SK-N-DZ (cell line): ENCODE measurements around the gene MPND. TPM values are rescaled to one million over a fixed set of nuclear protein-coding genes. Genes with fewer than 3 reads are reported as not detected.

Experiments used
- DNase-seq: peaks from one replicate; pipeline ENCODE4 v3.0.0-alpha.2; 2015; ENCODE audit warnings: low spot score
- polyA plus RNA-seq, 2 experiments: library from polyadenylated mRNA; depleted of rRNA; stranded (reverse); fragments of >200 nt; gene quantifications; 2 replicates each; pipeline ENCODE4 v1.2.3, GENCODE V29; 2014

MPND gene, protein sequence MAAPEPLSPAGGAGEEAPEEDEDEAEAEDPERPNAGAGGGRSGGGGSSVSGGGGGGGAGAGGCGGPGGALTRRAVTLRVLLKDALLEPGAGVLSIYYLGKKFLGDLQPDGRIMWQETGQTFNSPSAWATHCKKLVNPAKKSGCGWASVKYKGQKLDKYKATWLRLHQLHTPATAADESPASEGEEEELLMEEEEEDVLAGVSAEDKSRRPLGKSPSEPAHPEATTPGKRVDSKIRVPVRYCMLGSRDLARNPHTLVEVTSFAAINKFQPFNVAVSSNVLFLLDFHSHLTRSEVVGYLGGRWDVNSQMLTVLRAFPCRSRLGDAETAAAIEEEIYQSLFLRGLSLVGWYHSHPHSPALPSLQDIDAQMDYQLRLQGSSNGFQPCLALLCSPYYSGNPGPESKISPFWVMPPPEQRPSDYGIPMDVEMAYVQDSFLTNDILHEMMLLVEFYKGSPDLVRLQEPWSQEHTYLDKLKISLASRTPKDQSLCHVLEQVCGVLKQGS
- 8.7 and 15.5 TPM in 2 replicates for polyA plus RNA-seq (2014; cell fraction: cytosol; rRNA removed)
- polyA plus RNA-seq (2014; cell fraction: nucleus; rRNA removed): 14.1 and 19.4 TPM in 2 replicates

DNA sequence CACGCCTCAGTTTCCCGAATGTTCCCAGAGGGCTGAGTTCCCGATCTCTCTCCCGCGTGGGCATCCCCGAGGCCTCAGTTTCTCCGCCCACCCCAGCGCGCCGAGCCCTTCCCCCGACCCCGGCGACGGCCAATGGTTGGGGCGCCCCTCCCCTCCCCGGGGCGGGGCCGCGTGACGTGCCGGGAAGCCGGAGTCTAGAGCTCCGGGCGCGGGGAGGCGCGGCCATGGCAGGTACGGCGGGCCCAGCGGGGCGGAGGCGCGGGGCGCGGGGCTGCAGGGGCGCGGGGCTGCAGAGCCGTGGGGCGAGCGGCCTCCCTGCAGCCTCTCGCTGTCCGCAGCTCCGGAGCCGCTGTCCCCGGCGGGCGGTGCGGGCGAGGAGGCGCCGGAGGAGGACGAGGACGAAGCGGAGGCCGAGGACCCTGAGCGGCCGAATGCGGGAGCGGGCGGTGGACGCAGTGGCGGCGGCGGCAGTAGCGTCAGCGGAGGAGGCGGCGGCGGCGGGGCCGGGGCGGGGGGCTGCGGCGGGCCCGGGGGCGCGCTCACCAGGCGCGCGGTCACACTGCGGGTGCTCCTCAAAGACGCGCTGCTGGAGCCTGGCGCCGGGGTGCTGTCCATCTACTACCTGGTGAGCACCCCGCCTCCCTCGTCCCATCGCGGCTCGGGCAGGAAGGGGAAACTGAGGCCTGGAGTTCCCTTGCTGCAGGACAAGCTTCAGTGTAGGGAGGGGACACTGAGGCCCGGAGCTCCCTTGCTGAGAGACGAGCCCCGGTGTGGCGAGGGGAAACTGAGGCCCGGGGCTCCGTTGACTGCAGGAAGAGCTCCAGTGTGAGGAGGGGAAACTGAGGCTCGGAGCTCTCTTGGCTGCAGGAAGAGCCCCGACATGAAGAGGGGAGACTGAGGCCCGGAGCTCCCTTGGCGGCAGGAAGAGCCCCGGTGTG, at the start of gene MPND:
Gene MPND (plus strand): TSS at position 193 of the 938 bp plus-strand sequence. CDS start 32 bp downstream, at position 225.
- DNase-seq: peak; percentile 84

DNA sequence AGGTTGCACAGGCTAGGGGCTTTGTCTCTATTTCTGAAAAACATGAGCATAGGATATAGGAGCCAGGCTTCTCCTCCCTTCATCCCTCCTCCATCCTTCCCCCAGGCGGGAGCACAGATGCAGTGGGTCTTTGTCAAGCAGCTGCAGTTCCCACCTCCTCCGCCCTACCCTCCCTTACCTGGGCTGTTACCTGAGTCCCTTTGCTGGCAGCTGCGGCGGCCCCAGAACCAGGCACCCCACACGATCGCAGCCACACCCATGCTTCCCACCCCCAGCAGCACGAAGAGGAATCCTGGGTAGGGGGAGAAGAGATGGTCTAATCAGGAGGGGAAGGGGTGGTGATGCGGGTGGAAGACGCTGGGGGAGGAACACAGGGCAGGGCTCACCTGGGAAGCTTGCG, 49.0 kb upstream of the MPND start:
- no peak for DNase-seq

DNA sequence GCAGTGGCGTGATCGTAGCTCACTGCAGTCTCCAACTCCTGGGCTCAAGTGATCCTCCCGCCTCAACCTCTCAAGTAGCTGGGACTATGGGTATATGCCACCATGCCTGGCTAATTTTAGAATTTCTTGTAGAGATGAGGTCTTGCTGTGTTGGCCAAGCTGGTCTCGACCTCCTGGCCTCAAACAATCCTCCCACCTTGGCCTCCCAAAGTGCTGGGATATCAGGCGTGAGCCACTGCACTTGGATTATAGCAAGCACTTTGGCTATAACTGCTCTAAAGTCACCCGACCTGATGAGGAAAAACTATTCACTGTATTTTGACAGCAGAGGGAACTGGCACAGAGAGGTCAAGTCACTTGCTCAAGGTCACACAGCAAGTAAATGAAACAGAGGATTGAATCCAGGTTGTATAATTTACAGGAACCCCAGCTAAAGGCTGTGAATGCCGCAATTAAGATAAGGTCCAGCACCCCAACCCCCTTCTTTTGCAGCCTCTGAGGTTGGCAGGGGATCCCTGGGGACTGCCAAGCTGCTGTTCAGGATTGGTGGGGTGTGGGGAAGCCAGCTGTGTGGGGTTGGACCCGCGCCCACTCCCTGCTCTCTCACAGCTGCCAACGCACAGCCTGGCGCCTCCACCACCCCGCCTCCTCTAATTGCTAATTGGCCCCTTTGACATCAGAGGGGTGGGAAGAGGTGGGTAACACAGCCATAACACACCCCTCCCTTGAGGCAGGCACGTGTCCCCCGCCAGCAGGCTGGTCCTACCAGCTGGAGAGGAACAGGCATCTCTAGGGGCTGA, 47.2 kb upstream of the MPND start:
- DNase-seq: peak; percentile 64

DNA sequence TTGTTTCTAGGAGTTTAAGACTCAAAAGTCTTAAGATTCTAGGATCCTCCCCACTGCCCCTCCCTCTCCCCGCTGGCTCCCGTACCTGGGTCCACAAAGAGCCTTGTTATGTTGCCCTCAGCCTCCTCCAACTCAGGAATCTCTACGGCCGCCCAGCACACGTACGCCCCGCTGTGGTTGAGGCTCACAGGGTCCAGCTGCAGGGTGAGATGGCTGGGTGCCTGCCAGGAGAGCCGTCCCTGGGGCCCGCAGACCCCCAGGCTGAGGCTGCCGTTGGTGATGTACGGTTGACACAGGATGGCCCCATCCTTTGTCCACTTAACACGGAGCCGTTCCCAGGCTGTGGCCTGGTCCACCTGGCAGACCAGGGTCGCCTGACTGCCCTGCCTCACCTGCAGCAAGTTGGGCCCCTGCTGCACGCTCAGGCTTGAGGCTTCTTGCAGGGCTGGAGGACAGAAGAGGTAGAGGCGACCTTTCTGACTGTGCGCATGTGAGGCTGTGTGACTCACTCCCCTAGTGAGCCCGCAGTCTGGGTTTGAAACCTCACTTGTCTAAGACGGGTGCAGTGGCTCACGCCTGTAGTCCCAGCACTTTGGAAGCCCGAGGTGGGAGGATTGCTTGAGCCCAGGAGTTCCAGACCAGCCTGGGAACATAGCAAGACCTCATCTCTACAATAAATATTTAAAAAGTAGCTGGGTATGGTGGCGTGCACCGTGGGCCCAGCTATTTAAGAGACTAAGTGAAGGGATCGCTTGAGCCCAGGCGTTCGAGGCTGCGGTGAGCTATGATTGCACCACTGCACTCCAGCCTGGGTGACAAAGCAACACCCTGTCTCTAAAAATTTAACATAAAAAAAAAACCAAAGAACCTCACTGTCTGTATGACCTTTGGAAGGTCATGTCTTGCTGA, 45.2 kb upstream of the MPND start:
- peak; percentile 36 for DNase-seq

DNA sequence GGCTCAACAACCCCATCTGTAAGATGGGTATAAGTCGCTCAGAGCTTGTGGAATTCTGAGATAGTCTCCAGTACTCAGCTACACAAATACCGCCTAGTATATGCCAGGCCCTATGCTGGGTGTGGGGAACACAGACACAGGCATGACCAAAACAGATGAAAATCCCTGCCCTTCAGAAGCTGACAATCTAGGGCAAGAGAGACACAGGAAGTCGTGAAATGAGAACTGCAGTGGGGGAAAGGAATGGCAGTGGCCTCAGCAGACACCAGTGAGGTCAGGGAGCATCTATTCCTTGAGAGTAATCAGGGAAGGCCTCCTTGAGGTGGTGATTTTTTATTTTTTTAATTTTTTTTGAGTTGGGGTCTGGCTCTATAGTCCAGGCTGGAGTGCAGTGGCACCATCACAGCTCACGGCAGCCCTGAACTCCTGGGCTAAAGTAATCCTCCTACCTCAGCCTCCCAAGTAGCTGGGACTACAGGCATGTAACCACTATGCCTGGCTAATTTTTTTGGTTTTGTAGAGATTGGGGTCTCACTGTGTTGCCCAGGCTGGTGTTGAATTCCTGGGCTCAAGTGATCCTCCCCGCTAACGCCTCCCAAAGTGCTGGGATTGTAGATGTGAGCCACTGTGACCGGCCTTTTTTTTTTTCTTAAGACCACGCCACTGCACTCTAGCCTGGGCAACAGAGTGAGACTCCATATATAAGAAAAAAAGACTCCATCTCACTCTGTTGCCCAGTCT, 44.4 kb upstream of the MPND start:
- no peak for DNase-seq

DNA sequence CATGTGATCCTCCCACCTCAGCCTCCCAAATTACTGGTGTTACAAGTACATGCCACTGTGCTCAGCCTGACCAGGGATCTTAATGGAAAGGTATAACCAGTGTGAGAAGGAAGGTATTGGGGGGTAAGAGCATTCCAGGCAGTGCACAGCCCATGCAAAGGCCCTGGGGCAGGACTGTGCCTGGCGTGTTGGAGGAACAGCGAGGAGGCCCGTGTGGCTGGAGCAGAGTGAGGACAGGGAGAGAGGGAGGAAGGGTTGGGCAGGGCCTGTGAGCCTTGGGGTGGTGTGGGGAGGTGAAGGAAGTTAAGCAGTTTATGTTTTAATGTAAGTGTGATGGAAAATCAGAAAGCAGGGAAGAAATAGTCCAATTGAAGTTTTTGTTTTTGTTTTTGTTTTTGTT, 42.8 kb upstream of the MPND start:
- DNase-seq: no peak

DNA sequence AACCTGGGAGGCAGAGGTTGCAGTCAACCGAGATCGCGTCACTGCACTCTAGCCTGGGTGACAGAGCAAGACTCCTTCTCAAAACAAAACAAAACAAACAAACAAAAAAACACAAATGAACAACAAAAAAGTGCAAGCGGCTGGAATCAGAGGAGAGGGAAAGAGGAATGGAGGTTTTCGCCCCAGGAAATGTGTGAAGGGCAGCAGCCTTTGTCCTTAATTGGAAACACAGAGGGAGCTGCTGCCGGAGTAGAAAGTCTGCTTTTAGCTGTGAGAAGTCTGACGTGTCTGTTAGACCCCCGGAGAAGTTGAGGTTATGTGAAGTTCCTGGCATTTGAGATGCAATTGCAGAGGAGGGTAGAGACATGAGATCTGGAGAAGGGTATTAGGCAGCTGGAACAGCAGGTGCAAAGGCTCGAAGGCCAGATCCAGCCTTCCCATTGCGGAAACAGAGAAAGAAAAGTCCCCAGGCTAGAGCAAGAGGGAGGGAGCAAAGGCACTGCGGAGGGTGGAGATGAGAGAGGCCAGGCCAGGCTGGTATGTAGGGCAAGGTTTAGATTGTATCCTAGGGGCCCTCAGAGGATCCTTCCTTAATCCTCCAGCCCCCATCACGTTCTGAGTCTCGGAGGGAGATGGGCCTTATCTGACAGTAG, 41.6 kb upstream of the MPND start:
- peak; percentile 57 for DNase-seq

DNA sequence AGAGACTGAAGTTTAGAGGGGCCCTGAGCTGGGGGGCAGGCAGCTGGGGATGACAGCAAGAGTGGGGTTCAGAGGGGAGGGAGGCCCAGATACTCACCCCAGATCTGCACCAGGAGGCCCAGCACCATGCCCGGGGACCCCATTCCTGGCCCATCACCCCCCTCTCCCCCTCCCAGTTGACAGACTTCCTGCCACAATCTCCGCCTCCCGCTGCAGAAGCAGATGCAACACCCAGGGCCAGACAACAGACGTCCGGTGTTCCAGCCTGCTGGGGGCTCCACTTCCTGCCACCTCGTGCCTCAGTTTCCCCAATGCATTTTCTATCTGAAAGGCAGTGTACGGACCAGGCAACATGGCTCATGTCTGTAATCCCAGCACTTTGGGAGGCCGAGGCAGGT, 41.1 kb upstream of the MPND start, which contains the start of gene TMIGD2:
Gene TMIGD2 (minus strand): TSS at position 147 of the 398 bp plus-strand sequence. CDS start 4 bp downstream, at position 143.
- no peak for DNase-seq

DNA sequence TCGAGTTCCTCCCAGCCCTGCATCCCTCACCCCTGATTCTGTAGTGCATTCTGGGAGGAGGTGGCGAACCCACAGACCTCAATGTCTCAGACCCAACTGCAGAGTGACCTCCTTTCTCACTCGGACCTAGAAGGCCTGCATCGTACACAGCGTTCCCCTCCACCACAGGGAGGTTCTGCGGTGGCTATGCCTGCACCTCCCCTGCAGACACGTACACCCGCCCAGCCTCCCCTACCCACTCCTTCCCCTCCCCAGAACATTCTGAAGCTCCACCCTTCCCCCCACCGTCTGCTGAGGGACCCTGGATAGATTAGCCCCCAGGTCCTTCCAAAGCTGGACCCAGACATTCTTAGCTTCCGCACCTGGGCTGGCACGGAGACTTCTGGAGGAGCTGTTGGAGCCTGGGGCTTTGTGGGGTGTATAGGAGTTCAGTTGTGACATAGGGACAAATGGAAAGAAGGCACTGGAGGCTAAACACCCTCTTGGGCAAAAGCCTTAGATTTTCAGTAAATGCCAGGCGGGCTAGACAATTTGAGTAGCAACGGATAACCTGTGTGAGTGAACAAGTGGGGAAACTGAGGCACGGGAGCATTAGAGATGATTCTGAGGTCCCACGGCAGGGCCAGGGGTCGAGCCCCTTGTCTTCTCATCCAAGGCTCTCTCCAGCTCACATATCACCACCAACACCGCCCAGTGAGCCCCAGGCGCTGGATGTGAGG, 39.4 kb upstream of the MPND start:
- no peak for DNase-seq

DNA sequence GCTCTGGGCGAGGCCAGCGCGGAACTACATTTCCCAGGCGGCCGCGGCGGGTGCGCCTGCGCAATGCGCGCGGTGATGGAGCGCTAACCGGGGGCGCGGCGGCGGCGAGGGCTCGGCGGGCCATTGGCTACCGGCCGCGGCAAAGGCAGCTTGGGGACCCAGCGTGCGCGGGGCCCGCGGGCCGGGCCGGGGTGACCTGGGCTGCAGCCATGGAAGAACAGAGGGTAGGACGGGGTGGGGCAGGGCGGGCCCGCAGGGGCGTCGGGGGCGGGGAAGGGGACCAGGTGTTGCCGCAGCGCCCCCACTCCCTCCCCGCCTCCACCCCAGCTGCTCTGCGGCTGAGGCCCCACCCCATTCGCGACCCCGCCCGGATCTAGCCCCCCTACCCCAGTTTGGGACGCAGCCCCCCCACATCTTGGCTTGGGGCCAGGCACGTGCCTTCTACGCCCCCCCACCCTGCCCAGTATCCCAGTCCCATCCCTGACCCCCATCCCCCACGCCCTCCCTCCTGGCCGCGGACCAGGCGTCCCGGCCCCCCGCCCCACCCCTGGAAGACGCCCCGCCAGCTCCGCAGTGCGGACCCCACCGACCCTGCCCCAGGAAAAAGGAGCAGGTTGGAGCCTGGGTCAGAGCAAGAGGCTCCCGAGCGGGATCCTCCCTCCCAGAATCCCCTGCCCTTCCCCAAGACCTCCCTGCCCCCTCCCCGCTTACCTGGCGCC, 38.7 kb upstream of the MPND start, which contains the start of gene FSD1:
Gene FSD1 (plus strand): TSS at position 61 of the 719 bp plus-strand sequence. CDS start 149 bp downstream, at position 210.
- DNase-seq: peak; percentile 74

DNA sequence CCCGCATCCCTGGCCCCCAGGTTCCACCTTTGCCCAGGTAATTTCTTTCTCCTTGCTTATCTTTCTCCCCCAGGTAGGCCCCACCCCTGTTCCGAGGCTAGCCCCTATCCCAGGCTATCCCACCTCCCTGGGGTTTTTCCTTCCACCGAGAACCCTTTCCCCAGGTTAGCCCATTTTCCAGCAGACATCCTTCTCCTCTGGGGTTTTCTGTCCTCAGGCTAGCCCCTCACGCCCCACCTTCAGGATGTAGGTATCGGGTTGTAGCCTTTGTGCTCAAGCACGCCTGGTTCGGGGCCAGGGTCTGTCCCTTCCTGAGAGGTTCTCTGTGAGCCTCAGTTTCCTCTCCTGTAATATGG, 38.1 kb upstream of the MPND start:
- no peak for DNase-seq

DNA sequence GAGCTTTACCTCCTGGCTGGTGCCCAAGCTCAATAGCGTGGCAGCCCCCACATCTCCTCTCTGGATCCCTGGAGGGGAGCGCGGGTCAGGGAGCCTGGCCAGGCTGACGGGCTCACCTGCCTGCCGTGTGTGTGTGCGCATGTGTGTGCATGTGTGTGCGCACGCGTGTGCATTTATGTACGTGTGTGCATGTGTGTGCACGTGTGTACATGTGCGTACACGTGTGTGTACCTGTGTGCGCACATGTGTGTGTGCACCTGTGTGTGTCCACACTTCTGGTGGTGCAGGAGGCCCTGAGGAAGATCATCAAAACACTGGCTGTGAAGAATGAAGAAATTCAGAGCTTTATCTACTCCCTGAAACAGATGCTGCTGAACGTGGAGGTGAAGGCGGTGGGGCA, 37.7 kb upstream of the MPND start:
- DNase-seq: no peak

DNA sequence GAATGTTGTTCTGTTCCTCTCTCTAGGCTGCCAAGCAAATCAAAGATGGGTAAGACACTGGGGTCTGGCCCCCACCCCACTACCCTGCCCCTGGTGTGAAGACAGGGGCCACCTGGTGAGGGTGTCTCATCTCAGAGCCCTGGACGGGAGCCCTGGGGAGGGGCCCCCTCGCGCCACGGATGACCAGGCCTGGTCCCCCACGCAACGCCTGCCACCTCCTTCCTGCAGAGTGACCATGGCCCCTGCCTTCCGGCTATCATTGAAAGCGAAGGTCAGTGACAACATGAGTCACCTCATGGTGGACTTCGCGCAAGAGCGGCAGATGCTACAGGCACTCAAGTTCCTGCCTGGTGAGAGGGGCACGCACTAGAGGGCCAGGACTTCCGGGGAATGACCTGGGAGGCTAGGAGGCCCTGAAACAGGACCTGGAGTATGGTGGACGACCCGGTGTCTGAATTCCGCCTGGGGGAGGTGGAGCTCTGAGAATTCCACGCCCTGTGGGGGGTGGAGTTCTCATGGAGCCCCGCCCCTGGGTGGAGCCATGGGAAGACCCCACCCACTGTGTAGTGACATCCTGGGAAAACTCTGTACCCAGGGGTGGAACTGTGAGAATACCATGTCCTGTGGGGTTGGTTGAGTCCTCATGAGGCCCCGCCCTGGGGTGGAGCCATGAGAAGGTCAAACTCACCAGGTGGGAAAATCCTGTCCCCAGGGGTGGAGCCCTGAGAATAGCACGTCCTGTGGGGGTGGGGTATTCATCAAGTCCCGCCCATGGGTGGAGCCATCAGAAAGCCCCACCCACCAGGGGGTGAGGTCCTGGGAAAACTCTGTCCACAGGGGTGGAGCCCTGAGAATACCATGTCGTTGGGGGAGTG, 32.9 kb upstream of the MPND start:
- DNase-seq: no peak

DNA sequence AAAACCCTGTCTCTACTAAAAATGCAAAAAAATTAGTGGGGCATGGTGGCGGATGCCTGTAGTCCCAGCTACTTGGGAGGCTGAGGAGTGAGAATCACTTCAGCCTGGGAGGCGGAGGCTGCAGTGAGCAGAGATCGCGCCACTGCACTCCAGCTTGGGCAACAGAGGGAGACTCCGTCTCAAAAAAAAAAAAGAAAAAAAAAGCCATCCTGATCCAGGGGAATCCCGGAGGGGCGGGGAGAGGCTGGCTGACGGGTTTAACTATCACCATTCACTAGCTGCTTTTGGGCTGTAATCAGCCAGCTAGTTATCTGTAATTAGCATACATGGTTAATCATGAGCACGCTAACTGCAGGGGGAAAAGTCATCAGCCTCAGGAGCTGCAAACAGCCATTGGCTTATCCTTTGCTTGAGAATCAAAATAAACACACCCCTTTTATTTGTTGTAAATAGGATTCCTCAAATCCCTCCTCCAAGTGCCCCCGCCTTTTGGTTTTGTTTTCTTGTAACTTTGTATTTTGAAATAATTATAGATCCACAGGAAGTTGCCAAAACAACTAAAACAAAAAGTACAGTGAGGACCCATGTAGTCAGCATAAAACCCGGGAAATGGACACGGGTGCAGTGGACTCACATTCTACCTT, 29.4 kb upstream of the MPND start:
- no peak for DNase-seq

DNA sequence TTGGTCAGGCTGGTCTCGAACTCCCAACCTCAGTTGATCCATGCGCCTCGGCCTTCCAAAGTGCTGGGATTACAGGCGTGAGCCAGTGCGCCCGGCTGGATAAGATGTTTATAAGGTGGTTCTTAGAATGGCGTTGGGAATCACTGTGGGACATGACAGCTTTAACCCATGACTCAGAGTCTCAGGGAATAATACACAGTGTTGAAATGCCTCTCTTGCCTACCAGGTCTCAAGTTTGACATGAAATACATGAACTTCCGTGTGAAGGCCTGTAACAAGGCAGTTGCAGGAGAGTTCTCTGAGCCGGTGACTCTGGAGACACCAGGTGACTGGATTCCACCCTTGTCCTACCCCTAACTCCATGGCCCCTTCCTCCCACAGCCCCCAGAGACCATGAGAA, 26.4 kb upstream of the MPND start:
- DNase-seq: no peak

DNA sequence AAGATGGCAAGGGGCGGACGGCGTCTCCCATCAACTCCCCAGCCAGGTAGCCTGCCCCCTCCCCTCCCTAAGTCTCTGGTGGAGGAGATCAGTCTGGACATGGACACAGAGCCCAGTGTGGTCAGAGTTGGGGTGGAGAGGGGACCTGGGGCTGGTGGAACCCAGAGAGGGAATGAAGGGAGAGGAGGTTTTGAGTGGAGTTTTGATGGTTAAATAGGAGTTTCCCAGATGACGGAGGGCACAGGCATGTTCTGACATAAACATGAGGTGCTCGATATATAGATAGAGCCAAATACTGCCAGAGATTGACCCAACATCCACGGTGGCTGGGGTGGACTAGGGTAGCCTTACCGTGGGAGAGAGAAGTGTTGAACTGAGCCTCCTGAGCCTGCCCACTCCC, 24.9 kb upstream of the MPND start:
- no peak for DNase-seq
